CD4-positive, alpha-beta T cell (primary cell): Measurements from ENCODE around the gene PTGDR. TPM values are rescaled to one million over a fixed set of nuclear protein-coding genes. Genes with fewer than 3 reads are reported as not detected.

Experiments used
- ATAC-seq: fragments of 200-7000 bp; cut with Tn5 transposase; one replicate; pipeline ENCODE4 v1.10.0; 2022; ENCODE audit warnings: mild to moderate bottlenecking; ENCODE audit not compliant: poor library complexity
- CTCF ChIA-PET: fragments of 350-600 bp; sonication (Branson Sonifier 250); formaldehyde crosslinking; loops from one replicate; lab custom pipeline; 2021; ENCODE audit warnings: antibody characterized with exemption, inconsistent platforms; lab: Charles Lee
- POLR2A ChIA-PET: fragments of 350-600 bp; sonication (Branson Sonifier 250); formaldehyde crosslinking; loops from one replicate; lab custom pipeline; 2021; ENCODE audit warnings: antibody characterized with exemption, inconsistent platforms; lab: Charles Lee
- DNase-seq, 14 experiments: peaks; one replicate each; pipeline ENCODE4 v3.0.0-alpha.2; 2013 to 2020; ENCODE audit warnings: mixed read lengths in 2 of 14
- H3K27ac ChIP-seq, 2 donors: one replicate each; pipeline versions ENCODE4 v1.5.1 to v1.7.0; 2013; ENCODE audit warnings: low read length in 2 of 2, low read depth in 1 of 2, mild to moderate bottlenecking in 1 of 2
- H3K27me3 ChIP-seq, 2 experiments: 1 replicate in 1 of 2; 2 replicates in 1 of 2; pipeline versions ENCODE4 v1.6.1 to v1.7.0; 2013; ENCODE audit warnings: low read length in 2 of 2, control low read depth in 1 of 2, mild to moderate bottlenecking in 1 of 2, moderate library complexity in 1 of 2; ENCODE audit not compliant: insufficient read depth in 2 of 2, control insufficient read depth in 1 of 2
- H3K36me3 ChIP-seq: one replicate; pipeline ENCODE4 v1.6.1; 2013; ENCODE audit warnings: low read length, control low read depth; ENCODE audit not compliant: insufficient read depth
- H3K4me1 ChIP-seq: one replicate; pipeline ENCODE4 v1.6.1; 2013; ENCODE audit warnings: low read length, control low read depth; ENCODE audit not compliant: insufficient read depth
- H3K4me3 ChIP-seq: one replicate; pipeline ENCODE4 v1.5.1; 2013; ENCODE audit warnings: mild to moderate bottlenecking, low read length, moderate library complexity
- H3K9me3 ChIP-seq, 2 experiments: 1 replicate in 1 of 2; 2 replicates in 1 of 2; pipeline versions ENCODE4 v1.6.1 to v1.7.0; 2013; ENCODE audit warnings: low read length in 2 of 2, mild to moderate bottlenecking in 2 of 2, control low read depth in 1 of 2, moderate library complexity in 1 of 2; ENCODE audit not compliant: control insufficient read depth in 1 of 2, insufficient read depth in 1 of 2
- H3K27ac Mint-ChIP-seq: one replicate; pipeline ENCODE4 v1.8.0; 2020; ENCODE audit warnings: mixed read lengths
- H3K27me3 Mint-ChIP-seq: one replicate; pipeline ENCODE4 v1.8.0; 2021; ENCODE audit warnings: mixed read lengths
- H3K36me3 Mint-ChIP-seq: one replicate; pipeline ENCODE4 v1.8.0; 2021; ENCODE audit warnings: low read depth, mixed read lengths
- H3K4me1 Mint-ChIP-seq: one replicate; pipeline ENCODE4 v1.8.0; 2021; ENCODE audit warnings: low read depth, mixed read lengths
- H3K4me3 Mint-ChIP-seq: one replicate; pipeline ENCODE4 v1.8.0; 2020; ENCODE audit warnings: mild to moderate bottlenecking, mixed read lengths
- H3K9me3 Mint-ChIP-seq: one replicate; pipeline ENCODE4 v1.8.0; 2020; ENCODE audit warnings: mixed read lengths
- CTCF ChIP-seq: fragments of 200-600 bp; IDR thresholded peaks from one replicate; pipeline ENCODE4 v1.8.0; 2022; ENCODE audit warnings: antibody characterized with exemption, mild to moderate bottlenecking
- intact Hi-C, 2 experiments: fragments of 100-400 bp; cut with DNase I in 1 of 2; cut with micrococcal nuclease in 1 of 2; formaldehyde crosslinking; loops; one replicate each; pipeline versions ENCODE4 v1.15.1 to v1.9.0; 2023 to 2025; cut with DNase I, micrococcal nuclease
- total RNA-seq, 174 experiments: library from RNA in 2 of 174; stranded (reverse) in 2 of 174; gene quantifications; one replicate each; pipeline ENCODE4 v1.2.3 and lab custom pipeline; 2021 to 2026

PTGDR gene
- total RNA-seq, 2 experiments from 2014 or later = 0.20 to 0.41 TPM

GRCh38 chr14:52263190-52263589 lies 4.3 kb upstream of the PTGDR start:
- H3K4me1 ChIP-seq = peaks cover 37% of the 10 kb centered on the region
- no peak for DNase-seq
- intact Hi-C loops = no loop called here
- ATAC-seq = no peak
- Mint-ChIP-seq H3K4me3 (no peak overlapping the region), H3K9me3 (no peaks in the 10 kb centered on the region), H3K27ac (no peak overlapping the region), H3K36me3 (no peaks in the 10 kb centered on the region), H3K27me3 (peaks cover 19% of the 10 kb centered on the region), H3K4me1 (peaks cover 41% of the 10 kb centered on the region)
- no peak overlapping the region for H3K4me3 ChIP-seq
- ChIA-PET POLR2A (no interaction called here), CTCF (no interaction called here)
- no peak for TF ChIP-seq CTCF
- H3K27me3 ChIP-seq = peaks cover 8 to 10% of the 10 kb centered on the region in 2 experiments
- no peaks in the 10 kb centered on the region for H3K36me3 ChIP-seq
- peaks cover 0 to 4% of the 10 kb centered on the region in 2 experiments for H3K9me3 ChIP-seq
- H3K27ac ChIP-seq = no peak overlapping the region

GRCh38 chr14:52265253-52265652 lies 2.2 kb upstream of the PTGDR start:
- POLR2A ChIA-PET = no interaction called here
- intact Hi-C loops = no loop called here
- H3K36me3 Mint-ChIP-seq = no peaks in the 10 kb centered on the region
- H3K4me1 ChIP-seq = peaks cover 44% of the 10 kb centered on the region
- H3K4me3 ChIP-seq = no peak overlapping the region
- H3K4me1 Mint-ChIP-seq = peaks cover 35% of the 10 kb centered on the region
- no peak overlapping the region for H3K27ac ChIP-seq
- CTCF ChIA-PET = no interaction called here
- H3K4me3 Mint-ChIP-seq = no peak overlapping the region
- peaks cover 23 to 26% of the 10 kb centered on the region in 2 experiments for H3K27me3 ChIP-seq
- TF ChIP-seq CTCF = no peak
- peaks cover 0 to 9% of the 10 kb centered on the region in 2 experiments for H3K9me3 ChIP-seq
- peak in 1 of 14 experiments; percentile 28 for DNase-seq
- no peaks in the 10 kb centered on the region for H3K36me3 ChIP-seq
- H3K27ac Mint-ChIP-seq = no peak overlapping the region
- no peak for ATAC-seq
- no peaks in the 10 kb centered on the region for H3K9me3 Mint-ChIP-seq
- H3K27me3 Mint-ChIP-seq = peaks cover 40% of the 10 kb centered on the region

GRCh38 chr14:52266179-52266578 lies 1.3 kb upstream of the PTGDR start:
- Histone ChIP-seq H3K4me1 (peaks cover 44% of the 10 kb centered on the region), H3K9me3 (peaks cover 0 to 9% of the 10 kb centered on the region in 2 experiments), H3K36me3 (no peaks in the 10 kb centered on the region), H3K27me3 (peaks cover 23 to 26% of the 10 kb centered on the region in 2 experiments), H3K4me3 (no peak overlapping the region), H3K27ac (peak overlapping the region in 1 of 2 donors; percentile 12)
- Mint-ChIP-seq H3K27me3 (peaks cover 45% of the 10 kb centered on the region), H3K4me3 (peak overlapping the region; percentile 3), H3K4me1 (peaks cover 35% of the 10 kb centered on the region), H3K36me3 (no peaks in the 10 kb centered on the region), H3K27ac (no peak overlapping the region), H3K9me3 (no peaks in the 10 kb centered on the region)
- DNase-seq = no peak
- intact Hi-C loops = no loop called here
- ChIA-PET POLR2A (no interaction called here), CTCF (no interaction called here)
- no peak for TF ChIP-seq CTCF
- no peak for ATAC-seq
